DMS 273 treated with DMSO at 0.1 percent for 48 hours (cell line): ENCODE measurements around the gene ITGA3.
A peak's percentile ranks its signal among the peaks of the same experiment; 100 is the strongest.
"Not testable (repeated sequence)": the region's sequence is repeated elsewhere in the genome, so short reads cannot be mapped to it uniquely, and the experiment has no call there.

Experiments used
- DNase-seq: peaks from one replicate; lab custom pipeline; 2025; lab: John Stamatoyannopoulos, UW

Gene ITGA3

DNA sequence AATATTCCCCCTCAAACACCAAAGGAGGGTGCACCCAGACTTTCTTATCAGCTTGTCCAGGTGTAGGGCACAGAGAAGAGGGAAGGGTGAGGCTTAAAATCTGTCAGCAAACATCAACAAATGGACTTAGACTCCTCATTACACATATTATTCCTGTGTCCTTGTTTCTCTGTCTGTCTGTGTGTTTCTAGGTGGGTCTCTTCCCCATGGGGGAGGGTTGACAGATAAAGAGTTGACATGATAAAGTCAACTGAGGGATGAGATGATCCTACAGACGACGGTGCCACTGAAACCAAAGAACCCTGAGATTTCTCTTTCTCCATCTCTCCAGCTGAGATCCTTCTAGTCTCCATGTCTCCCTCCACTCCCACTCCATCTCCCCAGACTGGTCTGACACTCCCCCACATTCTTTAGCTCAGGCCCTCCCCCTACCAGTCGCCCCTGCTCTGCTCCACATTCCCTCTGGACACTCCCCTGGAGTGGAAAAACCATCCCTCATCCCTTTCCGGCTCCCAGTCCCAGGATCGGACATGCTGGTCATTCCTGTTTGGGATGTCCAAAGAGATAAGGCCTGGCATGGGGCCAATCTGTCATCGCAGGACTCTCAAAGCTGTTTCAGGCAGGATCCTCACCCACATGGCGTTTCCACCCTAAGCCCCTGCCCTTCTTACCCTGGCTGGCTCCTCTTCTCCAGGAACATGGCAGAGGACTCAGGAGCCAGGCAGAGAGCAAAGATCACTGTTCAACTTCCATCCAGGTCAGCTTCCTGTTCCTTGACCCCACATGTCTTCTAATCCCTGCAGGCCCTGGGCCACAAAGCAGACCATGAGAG lies 2.9 kb upstream of the ITGA3 start:
- DNase-seq: no peak

DNA sequence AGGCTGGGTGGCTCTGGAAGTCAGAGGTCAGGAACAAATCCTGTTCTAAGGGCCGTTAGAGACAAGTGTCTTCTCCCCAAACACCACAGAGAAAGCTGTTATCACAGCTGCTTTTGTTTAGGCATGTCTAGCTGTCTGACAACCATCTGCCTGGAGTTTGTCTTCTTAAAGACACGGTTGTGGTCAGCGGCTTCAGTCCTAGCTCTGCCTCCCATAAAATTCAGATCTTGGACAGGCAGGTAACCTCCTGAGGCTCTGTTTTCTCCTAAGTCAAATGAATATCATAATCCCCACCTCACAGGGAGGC lies 2.3 kb upstream of the ITGA3 start:
- DNase-seq: no peak

DNA sequence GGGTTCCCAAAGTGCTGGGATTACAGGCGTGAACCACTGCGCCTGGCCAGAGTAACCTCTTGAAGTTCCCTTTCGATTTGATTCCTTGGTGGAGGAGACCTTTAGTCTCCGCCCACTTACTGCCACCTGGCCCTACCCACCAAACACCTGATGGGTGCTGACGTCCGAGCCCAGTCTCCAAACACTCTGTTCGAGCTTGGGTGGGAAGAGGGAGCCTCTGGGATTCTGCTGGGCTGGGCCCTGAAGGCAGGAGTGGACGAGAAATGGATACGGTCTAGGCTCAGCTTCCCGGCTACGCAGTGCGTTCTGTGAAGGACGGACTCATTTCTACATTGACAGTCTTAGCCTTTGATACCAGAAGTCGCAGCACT lies 870 bp upstream of the ITGA3 start:
- DNase-seq: no peak

DNA sequence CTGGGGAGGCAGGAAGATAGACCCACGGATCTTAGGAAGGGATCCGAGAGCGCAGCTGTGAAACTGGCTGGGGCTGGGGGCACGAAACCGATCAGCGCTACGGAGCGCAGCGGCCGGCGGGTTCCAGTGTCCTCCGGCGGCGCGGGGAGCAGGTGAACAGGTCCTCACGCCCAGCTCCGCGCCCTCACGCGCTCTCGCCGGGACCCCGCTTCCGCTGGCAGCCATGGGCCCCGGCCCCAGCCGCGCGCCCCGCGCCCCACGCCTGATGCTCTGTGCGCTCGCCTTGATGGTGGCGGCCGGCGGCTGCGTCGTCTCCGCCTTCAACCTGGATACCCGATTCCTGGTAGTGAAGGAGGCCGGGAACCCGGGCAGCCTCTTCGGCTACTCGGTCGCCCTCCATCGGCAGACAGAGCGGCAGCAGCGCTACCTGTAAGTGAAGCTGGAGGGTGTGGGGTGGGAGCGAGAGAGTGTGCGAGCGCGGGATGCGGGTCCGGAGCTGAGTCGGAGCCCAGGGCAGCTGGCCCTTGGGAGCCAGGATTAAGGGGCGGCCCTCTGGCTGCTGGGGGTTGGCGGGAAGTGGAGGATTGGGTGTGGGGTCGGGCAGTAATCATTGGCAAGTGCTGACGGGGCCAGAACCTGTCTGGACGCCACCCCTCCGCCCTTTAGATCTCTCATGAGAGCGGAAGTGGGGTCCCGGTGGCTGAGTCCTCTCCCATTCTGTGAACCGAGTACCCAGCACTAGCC lies 479 bp downstream of the ITGA3 start:
- DNase-seq: peak; percentile 8

DNA sequence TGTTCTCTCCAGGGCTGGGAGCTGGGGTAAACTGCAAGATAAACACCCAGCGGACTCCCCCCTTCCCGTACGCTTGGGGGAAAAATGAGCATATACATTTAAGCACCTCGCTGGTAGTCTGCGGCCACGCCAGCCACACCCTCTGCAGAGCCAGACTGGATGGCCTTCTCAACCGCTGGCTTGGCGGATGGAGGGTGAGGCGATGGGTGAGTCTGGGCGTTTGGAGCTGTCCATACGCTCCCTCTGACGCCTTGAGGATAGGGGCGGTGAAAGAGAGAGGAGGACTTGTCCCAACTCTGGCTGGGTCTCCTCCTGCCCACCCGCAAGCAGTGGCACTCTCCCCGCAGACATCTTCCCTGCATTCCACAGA lies 1.0 kb downstream of the ITGA3 start:
- DNase-seq: no peak

DNA sequence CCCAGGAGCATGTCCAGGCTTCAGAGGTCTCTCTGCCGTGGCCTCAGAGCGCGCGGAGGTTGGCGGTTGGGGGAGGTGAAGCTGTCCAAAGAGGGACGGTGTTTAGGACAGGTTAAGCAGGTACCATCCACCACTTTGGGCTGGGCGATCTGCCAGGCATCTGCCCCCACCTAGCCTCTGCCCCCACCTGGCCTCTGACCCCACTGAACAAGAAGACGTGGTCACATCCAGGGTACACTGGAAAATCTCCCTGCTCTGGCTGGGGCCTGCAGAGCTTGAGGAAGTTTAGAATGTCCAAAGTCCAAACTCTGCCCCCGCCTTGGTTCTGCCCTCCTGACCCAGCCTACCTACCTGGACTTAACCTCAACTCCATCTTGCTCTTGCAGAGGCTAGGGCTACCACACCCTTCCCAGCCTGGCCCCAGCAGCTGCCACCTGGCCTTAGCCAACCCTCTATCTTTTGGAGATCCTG lies 1.6 kb downstream of the ITGA3 start:
- DNase-seq: no peak

DNA sequence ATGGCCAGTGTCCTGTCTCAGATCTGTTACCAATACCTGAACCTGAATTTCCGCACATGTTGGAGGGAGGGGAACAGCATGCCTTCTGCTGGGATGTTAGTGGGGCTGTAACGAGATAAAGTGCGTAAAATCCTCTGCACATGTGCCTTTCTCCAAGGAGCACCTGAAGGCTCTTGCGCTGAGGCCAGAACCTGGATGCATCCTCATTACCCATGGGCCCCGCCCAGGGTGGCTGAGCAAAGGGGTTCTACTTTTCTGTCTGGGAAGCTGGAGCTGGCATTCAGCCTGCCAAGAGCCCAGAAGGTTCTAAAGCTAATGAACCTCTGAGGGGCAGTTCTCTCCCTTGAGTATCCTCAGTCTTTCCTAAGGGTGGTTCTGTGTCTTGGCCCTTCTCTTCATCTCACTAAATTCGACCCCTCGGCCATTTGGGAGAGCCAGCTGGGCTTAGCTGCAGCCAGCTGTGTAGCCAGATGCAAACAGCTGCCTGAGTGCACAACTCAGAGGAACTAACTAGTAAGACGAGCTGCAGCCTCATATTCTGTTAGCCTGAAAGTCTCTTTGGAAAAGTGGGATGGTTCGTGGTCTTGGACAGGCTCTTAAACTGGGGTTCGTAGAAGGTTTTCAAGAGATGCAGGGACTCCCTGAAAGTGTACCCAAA lies 2.5 kb downstream of the ITGA3 start:
- no peak for DNase-seq

DNA sequence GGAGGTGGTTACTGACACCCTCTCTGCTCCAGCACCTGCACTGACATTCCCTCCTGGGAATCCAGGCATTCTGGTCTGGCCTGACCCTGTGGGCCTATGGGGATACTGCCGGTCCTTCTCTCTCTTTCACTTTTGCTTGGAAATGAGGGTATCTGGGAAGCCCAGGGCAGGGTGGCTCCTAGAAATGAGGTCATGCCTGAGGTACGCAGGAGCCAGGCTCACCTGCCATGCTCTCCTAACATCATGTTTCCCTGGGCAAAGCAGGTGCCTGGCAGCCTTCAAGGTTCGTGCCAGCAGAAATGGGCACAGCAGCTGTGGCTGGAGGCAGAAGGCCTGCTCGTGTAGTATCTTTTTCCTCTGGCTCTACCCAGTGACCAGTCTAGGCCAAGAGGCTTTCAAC lies 3.3 kb downstream of the ITGA3 start:
- DNase-seq: no peak

DNA sequence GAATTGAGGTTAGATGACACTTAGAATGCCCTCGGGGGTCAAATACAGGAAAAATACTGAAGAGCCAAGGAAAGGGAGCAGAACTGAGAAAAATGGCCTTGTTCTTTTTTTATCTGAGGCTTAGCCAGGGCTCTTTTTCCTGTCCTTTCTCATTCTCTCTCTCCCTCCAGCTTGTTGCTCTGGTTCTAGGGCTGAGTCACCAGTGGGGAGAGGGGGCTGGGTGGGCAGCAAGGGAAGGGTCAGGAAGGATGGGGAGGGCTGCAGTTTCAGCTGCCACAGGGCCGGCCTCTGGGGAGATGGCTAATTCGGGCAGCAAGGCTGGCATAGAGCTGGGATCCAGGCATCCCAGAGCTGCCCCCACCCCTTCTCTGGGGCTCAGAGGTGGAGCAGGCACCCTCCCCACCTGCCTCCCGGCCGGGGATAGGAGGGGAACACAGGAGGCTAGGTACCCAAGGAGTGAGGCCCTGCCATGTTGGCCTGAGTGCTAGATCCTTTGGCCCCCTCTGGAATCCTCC lies 3.9 kb downstream of the ITGA3 start:
- no peak for DNase-seq

DNA sequence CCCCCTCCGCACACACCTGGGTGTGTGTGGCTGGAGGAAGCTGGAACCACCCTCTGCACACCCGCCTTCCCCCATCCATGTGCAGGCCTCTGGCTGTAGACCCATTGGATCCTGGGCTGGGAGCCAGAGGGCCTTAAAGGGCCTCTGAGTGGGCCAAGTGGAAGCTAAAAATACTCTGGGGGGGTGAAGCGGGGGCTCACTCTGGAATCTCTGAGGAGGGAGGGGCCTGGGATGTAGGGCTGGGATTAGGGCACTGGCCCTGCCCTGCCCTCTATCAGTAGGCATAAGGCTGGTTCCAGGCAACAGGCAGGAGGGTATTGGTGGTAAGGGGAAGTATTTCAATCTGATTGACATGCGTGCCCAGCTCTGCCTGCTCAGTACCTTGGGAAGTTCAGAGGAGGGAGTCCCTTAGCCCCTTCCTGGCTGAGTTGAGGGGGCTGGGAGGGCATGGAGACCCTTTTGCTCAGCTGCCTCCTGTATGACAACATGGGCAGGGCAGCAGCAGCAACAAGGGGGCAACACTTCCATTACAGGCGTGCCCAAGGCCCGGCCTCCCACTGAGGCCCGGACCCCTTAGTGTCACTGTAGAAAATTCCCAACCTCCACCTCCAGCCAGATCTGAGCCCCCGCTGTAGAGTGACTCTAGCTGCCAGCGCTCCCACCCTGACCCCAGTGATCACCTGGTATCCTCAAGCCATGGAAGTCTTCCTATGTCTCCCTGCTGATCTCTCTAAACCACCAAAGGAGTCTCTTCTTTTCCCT lies 5.2 kb downstream of the ITGA3 start:
- DNase-seq: no peak

DNA sequence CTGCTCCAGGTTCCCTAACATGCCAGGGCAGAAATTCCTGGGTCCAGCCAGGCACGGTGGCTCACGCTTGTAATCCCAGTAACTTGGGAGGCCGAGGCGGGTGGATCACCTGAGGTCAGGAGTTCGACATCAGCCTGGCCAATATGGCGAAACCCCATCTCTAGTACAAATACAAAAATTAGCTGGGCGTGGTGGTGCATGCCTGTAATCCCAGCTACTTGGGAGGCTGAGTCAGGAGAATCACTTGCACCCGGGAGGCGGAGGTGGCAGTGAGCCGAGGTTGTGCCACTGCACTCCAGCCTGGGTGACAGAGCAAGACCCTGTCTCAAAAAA lies 5.8 kb downstream of the ITGA3 start:
- not testable (repeated sequence) for DNase-seq

DNA sequence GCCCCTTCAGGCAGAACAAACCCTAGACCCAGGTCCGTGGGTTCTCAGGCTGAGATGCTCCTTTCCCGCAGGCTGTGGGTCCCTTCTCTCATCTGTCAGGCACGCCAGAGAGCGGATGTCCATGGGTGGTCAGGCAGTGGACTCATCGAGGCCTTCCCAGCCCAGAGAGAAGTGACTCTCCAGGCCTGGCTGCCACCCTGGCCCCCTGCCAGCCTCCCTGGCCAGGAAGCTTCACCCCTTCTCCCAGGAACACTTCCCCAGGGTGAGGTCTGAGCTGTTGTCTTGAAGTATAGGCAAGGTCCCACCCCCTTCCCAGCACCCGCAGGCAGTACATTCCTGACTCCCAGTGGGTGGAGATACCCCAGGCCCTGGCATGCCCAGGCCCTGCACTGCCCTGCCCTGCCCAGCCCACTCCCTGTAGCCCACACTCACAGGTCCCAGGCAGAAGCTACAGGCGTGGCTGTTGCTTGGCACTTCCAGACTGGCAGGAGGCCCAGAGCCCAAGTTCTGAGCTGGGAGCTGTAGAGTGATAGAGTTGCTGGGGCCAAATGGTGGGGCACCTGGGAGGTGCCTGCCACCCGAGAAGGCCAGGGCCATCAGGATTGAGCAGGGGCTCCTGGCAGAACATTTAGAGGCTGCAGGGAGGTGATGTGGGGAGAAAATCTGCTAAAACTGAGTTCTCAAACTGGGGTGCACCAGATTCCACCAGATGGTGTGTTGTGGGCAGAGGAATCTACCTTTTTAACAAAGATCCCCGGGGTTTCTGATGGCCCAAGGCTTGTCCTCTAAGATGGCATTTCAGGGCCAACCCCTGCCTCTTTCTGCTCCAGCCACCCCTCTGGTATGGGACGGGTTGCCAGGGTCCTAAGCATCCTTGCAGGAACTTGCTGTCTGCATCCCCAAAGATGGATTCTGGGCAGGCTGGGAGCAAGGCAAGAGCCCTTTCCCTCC lies 6.7 kb downstream of the ITGA3 start:
- peak; percentile 68 for DNase-seq

DNA sequence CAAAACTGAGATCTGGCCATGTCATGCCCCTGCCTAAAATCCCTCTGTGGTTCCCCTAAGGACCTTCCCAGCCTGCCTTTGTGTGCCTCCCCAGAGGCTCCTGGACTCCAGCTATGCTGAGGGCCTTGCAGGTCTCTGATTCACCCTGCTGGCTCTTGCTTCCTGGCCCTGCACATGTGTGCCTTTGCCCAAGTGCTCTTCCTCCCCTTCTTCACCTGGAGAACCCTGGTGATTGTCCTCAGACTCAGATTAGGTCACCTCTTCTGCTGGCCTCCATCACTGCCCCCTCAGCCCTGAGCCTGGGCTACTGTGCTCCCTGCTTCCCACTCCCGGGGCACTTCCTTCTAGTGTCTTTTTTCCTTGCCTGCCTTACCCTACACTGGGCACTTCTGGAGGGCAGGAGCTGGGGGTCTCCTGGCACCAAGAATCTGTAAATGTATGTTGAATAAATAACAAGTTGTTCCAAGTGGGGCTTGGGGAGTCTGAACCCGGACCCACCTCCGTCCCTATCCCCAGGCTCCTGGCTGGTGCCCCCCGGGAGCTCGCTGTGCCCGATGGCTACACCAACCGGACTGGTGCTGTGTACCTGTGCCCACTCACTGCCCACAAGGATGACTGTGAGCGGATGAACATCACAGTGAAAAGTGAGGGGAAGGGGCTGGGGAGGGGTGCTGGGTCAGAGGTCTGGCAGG lies 7.8 kb downstream of the ITGA3 start:
- no peak for DNase-seq

DNA sequence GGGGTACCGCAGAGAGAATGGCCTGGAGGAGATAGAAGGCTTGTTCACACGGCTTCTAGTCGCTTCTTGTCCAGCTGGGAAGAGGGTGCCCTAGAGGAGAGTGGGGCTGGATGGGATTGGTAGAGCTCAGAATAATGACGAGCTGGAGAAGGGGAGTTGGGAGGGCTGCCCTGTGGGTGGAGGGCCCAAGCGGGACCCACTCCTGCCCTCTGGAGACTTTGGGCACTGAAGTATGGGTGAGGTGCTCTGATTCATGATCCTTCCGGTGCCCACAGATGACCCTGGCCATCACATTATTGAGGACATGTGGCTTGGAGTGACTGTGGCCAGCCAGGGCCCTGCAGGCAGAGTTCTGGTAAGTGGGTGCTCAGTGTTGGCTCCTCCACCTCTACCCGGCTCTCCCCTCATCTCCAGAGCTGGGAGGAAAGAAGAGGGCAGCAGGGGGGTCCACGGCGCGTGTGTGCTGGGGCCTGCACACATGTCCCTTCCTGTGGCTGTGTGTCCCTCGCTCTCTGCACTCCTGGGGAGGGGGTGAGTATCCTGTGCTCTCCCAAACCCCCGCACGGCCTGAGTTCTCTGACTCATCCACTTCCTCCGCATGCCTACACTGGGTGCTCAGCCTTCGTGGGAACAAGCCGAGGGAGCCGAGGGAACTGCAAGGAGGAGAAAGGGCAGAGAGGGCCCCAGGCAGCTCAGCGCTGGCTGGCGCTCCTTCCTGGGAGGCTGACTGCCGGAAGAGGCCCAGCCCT lies 8.5 kb downstream of the ITGA3 start:
- DNase-seq: no peak

DNA sequence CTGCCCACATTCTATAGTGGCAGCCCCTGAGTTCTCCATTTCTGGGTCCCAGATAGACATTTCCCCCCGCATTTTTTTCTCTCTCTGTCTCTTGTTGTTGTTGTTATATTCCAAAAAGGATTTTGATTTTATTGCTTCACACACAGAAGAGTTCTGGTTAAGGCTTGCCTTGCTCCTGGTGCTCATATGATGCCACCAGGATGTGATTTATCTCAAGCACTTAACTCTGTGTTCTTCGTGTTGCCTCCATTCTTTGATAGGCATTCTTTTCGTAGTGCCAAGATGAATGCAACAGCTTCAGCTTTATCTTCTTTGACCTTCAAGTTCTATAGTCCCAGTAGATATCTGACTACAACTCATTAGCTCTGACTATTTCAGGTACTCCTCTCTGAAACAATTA lies 9.1 kb downstream of the ITGA3 start:
- DNase-seq: no peak

DNA sequence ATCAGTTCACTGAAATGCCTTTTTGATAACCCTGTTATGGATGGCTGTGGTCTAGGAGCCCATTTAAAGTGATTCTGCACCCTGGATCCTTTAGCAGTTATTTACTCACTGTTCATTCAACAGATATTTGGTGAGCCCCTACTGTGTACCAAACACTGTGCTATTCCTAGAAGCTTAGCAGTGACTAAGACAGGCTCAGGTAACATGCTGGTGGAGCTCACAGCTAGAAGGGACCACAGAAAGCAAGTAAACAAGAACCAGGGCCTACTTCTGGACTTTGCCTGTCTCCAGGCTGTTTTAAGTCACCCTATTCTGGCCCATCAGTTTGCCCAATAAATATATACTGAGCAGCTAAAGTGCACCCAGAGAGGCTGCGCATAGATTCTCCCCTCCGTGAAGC lies 11.1 kb downstream of the ITGA3 start:
- no peak for DNase-seq

DNA sequence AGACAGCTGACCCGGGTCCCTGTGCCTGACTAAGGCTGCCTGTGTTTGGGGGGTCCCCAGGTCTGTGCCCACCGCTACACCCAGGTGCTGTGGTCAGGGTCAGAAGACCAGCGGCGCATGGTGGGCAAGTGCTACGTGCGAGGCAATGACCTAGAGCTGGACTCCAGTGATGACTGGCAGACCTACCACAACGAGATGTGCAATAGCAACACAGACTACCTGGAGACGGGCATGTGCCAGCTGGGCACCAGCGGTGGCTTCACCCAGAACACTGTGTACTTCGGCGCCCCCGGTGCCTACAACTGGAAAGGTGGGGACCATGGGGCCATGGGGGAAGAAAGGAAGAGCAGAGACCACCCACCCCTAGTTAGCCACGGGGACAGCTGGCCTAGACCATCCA lies 12.1 kb downstream of the ITGA3 start:
- no peak for DNase-seq

DNA sequence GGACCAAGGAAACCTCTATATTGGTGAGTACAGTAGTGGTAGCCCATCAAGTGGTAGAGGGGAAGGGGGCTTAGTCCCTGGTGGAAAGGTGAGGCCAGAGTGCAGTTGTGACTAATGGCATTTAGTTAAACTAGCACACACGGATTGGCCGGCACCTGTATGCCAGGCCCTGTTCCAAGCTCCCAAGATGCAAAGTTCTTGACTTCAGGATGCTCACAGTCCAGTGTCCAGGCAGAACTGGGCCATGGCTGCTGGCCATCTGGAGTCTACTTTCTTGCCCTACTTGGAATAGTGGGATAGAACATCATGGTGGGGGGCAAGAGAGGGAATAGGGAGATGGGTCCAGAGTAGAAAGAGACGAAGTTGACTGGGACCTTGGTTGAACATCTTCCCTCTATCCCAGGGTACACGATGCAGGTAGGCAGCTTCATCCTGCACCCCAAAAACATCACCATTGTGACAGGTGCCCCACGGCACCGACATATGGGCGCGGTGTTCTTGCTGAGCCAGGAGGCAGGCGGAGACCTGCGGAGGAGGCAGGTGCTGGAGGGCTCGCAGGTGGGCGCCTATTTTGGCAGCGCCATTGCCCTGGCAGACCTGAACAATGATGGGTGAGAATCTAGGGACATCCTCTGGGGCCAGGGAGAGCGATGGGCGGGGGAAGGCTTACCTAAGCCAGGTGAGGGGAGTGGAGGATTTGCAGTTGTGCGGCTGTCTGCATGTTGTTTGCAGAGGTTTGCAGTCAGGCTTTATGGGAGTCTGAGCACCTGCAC lies 15.2 kb downstream of the ITGA3 start:
- DNase-seq: no peak

DNA sequence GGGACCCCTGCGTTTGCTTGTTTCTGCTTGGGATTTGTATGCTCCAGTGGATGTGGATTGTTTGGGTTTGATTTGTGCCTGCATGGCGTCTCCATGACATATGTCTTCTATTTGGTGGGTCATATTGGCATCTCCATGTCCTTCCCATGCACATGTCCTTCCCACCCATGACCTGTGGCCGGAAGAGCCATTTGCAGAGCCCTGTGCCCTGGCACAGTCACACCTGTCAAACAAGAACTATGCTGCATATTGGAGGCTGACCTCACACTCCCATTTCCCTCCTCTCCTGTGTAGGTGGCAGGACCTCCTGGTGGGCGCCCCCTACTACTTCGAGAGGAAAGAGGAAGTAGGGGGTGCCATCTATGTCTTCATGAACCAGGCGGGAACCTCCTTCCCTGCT lies 15.8 kb downstream of the ITGA3 start:
- DNase-seq: no peak
